ENCODE measurements around the gene CDKN2D. TPM values are rescaled to one million over a fixed set of nuclear protein-coding genes. Genes with fewer than 3 reads are reported as not detected.
A peak's percentile ranks its signal among the peaks of the same experiment; 100 is the strongest.
"Not testable (repeated sequence)": the region's sequence is repeated elsewhere in the genome, so short reads cannot be mapped to it uniquely, and the experiment has no call there.

The CDKN2D gene
- total and polyA plus RNA-seq, 8 donors: 1.4 to 9.1 (median 2.6) TPM

GRCh38 chr19:10533646-10534386, 35.0 kb downstream of the CDKN2D start:
- DNase-seq (no peak), FAIRE-seq (no peak), ATAC-seq (peak in 1 of 4 donors; percentile 23)
- Histone ChIP-seq H3K27ac (no peak overlapping the region), H3K4me3 (no peak overlapping the region), H3K27me3 (no peaks in the 10 kb centered on the region), H3K4me1 (no peaks in the 10 kb centered on the region), H3K36me3 (no peaks in the 10 kb centered on the region), H3K9me3 (no peaks in the 10 kb centered on the region)
- TF ChIP-seq CTCF (IDR thresholded peaks at IDR 0.05): no peak
- WGBS, 2 donors: 70 to 72% methylated on average over 10 of the region's 10 CpGs
- intact Hi-C loops (cut with DNase I): no loop called here

GRCh38 chr19:10532457-10532856, 36.3 kb downstream of the CDKN2D start:
- no peaks in the 10 kb centered on the region for H3K27me3 ChIP-seq
- no peaks in the 10 kb centered on the region for H3K36me3 ChIP-seq
- FAIRE-seq: no peak
- 96 to 98% methylated on average over 1 of the region's 1 CpG for WGBS, 2 donors
- intact Hi-C loops (cut with DNase I): no loop called here
- H3K4me1 ChIP-seq: no peaks in the 10 kb centered on the region
- no peak for DNase-seq
- no peaks in the 10 kb centered on the region for H3K9me3 ChIP-seq
- H3K27ac ChIP-seq: no peak overlapping the region
- ATAC-seq: no peak
- no peak for TF ChIP-seq CTCF (IDR thresholded peaks at IDR 0.05)
- H3K4me3 ChIP-seq: no peak overlapping the region

GRCh38 chr19:10526887-10527286, 41.9 kb downstream of the CDKN2D start:
- DNase-seq; FAIRE-seq; H3K4me3 ChIP-seq; ATAC-seq; H3K27ac ChIP-seq; H3K36me3 ChIP-seq; H3K4me1 ChIP-seq; H3K9me3 ChIP-seq; intact Hi-C loops (cut with DNase I); H3K27me3 ChIP-seq: not testable (repeated sequence)
- WGBS, 2 donors: 90 to 93% methylated on average over 8 of the region's 8 CpGs

- 92 to 93% methylated on average over 7 of the region's 7 CpGs for WGBS, 2 donors
- no peak overlapping the region for H3K27ac ChIP-seq
- H3K36me3 ChIP-seq: no peaks in the 10 kb centered on the region
- ATAC-seq (no peak), FAIRE-seq (no peak), DNase-seq (no peak)
- intact Hi-C loops (cut with DNase I): no loop called here
- H3K4me3 ChIP-seq: no peak overlapping the region
- no peaks in the 10 kb centered on the region for H3K27me3 ChIP-seq
- no peaks in the 10 kb centered on the region for H3K4me1 ChIP-seq
- no peak for TF ChIP-seq CTCF (IDR thresholded peaks at IDR 0.05)
- H3K9me3 ChIP-seq: no peaks in the 10 kb centered on the region
Measured at GRCh38 chr19:10525636-10526035, 43.1 kb downstream of the CDKN2D start.

- TF ChIP-seq CTCF (IDR thresholded peaks at IDR 0.05): no peak
- FAIRE-seq (no peak), DNase-seq (no peak), ATAC-seq (no peak)
- intact Hi-C loops (cut with DNase I): no loop called here
- Histone ChIP-seq H3K4me1 (peaks cover 6 to 8% (median 7%) of the 10 kb centered on the region in 3 donors), H3K4me3 (no peak overlapping the region), H3K27me3 (no peaks in the 10 kb centered on the region), H3K9me3 (no peaks in the 10 kb centered on the region), H3K36me3 (no peaks in the 10 kb centered on the region), H3K27ac (no peak overlapping the region)
- WGBS, 2 donors: 75 to 79% methylated on average over 3 of the region's 3 CpGs
Measured at GRCh38 chr19:10523135-10523636, 45.6 kb downstream of the CDKN2D start.

Measured in pancreas (tissue), 10 donors.